Fibroblast of lung (primary cell): ENCODE data around the gene GJB3. TPM values are rescaled to one million over a fixed set of nuclear protein-coding genes. Genes with fewer than 3 reads are reported as not detected.
"Not testable (repeated sequence)": the region's sequence is repeated elsewhere in the genome, so short reads cannot be mapped to it uniquely, and the experiment has no call there.

Experiments
- DNase-seq, 2 donors: peaks; one replicate each; pipeline versions ENCODE4 v3.0.0 to v3.0.0-alpha.2; 2010; ENCODE audit warnings: low read depth in 2 of 2
- H2AFZ ChIP-seq: 2 replicates; pipeline ENCODE4 v1.5.1; 2012; ENCODE audit warnings: low read length, control low read depth, inconsistent platforms
- H3K27ac ChIP-seq: 2 replicates; pipeline ENCODE4 v1.5.1; 2011; ENCODE audit warnings: low read length, control low read depth; ENCODE audit not compliant: insufficient read depth
- H3K27me3 ChIP-seq: 2 replicates; pipeline ENCODE4 v1.5.1; 2011; ENCODE audit warnings: mild to moderate bottlenecking, low read length; ENCODE audit not compliant: control insufficient read depth, insufficient read depth
- H3K36me3 ChIP-seq: 2 replicates; pipeline ENCODE4 v1.5.1; 2011; ENCODE audit warnings: low read length; ENCODE audit not compliant: control insufficient read depth, insufficient read depth
- H3K4me1 ChIP-seq: 2 replicates; pipeline ENCODE4 v1.5.1; 2011; ENCODE audit warnings: low read length; ENCODE audit not compliant: control insufficient read depth, insufficient read depth; ENCODE audit errors: extremely low read depth
- H3K4me2 ChIP-seq: 2 replicates; pipeline ENCODE4 v1.5.1; 2011; ENCODE audit warnings: low read length, control low read depth; ENCODE audit not compliant: insufficient read depth; ENCODE audit errors: extremely low read depth
- H3K4me3 ChIP-seq, 4 experiments: fragments of 200-600 bp in 1 of 4; sonication (generic) in 1 of 4; replicated peaks in 1 of 4; 2 replicates each; pipeline ENCODE4 v1.5.1; 2011 to 2016; ENCODE audit warnings: low read length in 4 of 4, low read depth in 3 of 4, mild to moderate bottlenecking in 3 of 4, control low read depth in 2 of 4, inconsistent platforms in 1 of 4, mixed read lengths in 1 of 4; ENCODE audit not compliant: insufficient read depth in 1 of 4; ENCODE audit errors: control extremely low read depth in 1 of 4
- H3K79me2 ChIP-seq: 2 replicates; pipeline ENCODE4 v1.5.1; 2012; ENCODE audit warnings: mild to moderate bottlenecking, low read length, inconsistent platforms; ENCODE audit not compliant: control insufficient read depth, insufficient read depth
- H3K9ac ChIP-seq: 2 replicates; pipeline ENCODE4 v1.5.1; 2011; ENCODE audit warnings: mild to moderate bottlenecking, low read length, control low read depth; ENCODE audit not compliant: insufficient read depth
- H3K9me3 ChIP-seq: 2 replicates; pipeline ENCODE4 v1.5.1; 2012; ENCODE audit warnings: low read depth, low read length; ENCODE audit not compliant: control insufficient read depth, insufficient read depth
- H4K20me1 ChIP-seq: 2 replicates; pipeline ENCODE4 v1.5.1; 2011; ENCODE audit warnings: low read length; ENCODE audit not compliant: control insufficient read depth, insufficient read depth; ENCODE audit errors: extremely low read depth
- EZH2 ChIP-seq: IDR thresholded peaks from 2 replicates; pipeline ENCODE4 v1.5.1; 2012; ENCODE audit warnings: low read length, control low read depth, mild to moderate bottlenecking; ENCODE audit errors: missing control alignments
- polyA minus RNA-seq: library from RNA; depleted of rRNA, polyadenylated mRNA; stranded (reverse); fragments of >200 nt; gene quantifications from 2 replicates; pipeline ENCODE4 v1.2.3, GENCODE V29; 2011; ENCODE audit warnings: low replicate concordance
- polyA plus RNA-seq, 2 donors: library from polyadenylated mRNA; depleted of rRNA in 1 of 2; stranded (reverse) in 1 of 2; unstranded in 1 of 2; fragments of >200 nt; gene quantifications; 2 replicates each; pipeline ENCODE4 v1.2.1, GENCODE V29; 2011 to 2012; ENCODE audit warnings: missing spikeins in 1 of 2
- total RNA-seq: library from RNA; depleted of rRNA; stranded (reverse); fragments of >200 nt; gene quantifications from 2 replicates; pipeline ENCODE4 v1.2.1, GENCODE V29; 2014
- TF ChIP-seq, protein P1 (sequence below), 2 donors: IDR thresholded peaks in 1 of 2; conservative IDR thresholded peaks in 1 of 2; 1 replicate in 1 of 2; 2 replicates in 1 of 2; pipeline ENCODE4 v1.5.1; 2011 to 2012; ENCODE audit warnings: low read length in 2 of 2, control low read depth in 1 of 2, inconsistent platforms in 1 of 2, low read depth in 1 of 2, mild to moderate bottlenecking in 1 of 2

GJB3 gene
- total RNA-seq (not detected in 2 replicates), polyA plus RNA-seq (not detected in 2 replicates), polyA minus RNA-seq (not detected in 2 replicates)
- not detected in 2 replicates for polyA plus RNA-seq (2012)

DNA sequence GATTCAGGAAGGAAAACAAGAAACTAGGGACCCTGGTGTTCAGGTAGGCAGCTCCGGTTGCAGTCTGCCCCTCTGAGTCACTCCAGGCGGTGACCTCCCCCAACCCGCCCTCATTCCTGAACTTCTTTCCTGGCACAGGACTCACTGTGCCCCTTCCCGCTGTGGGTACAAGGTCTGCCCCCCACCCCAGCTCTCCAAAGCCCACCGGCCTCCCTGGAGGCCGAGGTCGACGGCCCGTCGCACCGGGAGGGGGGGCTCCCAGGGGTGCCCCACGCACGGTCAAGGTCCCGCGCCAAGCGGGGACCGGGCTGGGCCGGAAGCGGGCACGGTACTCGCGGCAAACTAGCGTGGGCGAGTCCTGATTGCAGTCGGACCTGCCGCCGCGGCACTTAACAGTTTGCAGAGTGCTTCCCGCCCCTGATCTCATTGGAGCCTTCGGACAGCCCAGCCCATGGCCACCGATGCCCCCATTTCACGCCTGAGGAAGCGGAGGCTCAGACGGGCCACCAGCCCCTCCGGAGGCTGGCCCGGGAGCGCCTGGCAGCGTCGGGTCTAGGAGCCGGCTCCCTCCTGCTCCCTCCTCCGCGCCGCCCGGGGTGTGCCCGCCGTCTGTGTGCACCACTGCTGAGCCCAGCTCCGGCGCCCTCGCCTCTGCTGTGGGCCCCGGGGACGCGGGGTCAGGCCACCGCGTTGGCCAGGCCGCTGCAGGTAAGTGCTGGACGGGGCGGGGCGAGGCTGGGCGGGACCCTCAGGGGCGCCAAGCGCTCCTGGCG, at the start of gene GJB3:
TSS of gene GJB3 (plus strand) at position 144 of the 773 bp plus-strand sequence. CDS start 3,549 bp downstream, outside the sequence.
- Histone ChIP-seq H4K20me1 (no peaks in the 10 kb centered on the region), H3K9me3 (no peaks in the 10 kb centered on the region), H3K9ac (peak within 1 kb of the TSS; percentile 7), H3K27ac (no peak within 1 kb of the TSS), H3K79me2 (no peaks in the 10 kb centered on the region), H3K4me1 (no peaks in the 10 kb centered on the region), H3K36me3 (no peaks in the 10 kb centered on the region), H3K27me3 (peaks cover 28% of the 10 kb centered on the region), H3K4me2 (peak within 1 kb of the TSS; percentile 25), H3K4me3 (no peak within 1 kb of the TSS), H2AFZ (no peak within 1 kb of the TSS)
- peak in 1 of 2 donors; percentile 15 for DNase-seq
- TF ChIP-seq EZH2 = peak; percentile 89
- TF ChIP-seq, protein P1, sequence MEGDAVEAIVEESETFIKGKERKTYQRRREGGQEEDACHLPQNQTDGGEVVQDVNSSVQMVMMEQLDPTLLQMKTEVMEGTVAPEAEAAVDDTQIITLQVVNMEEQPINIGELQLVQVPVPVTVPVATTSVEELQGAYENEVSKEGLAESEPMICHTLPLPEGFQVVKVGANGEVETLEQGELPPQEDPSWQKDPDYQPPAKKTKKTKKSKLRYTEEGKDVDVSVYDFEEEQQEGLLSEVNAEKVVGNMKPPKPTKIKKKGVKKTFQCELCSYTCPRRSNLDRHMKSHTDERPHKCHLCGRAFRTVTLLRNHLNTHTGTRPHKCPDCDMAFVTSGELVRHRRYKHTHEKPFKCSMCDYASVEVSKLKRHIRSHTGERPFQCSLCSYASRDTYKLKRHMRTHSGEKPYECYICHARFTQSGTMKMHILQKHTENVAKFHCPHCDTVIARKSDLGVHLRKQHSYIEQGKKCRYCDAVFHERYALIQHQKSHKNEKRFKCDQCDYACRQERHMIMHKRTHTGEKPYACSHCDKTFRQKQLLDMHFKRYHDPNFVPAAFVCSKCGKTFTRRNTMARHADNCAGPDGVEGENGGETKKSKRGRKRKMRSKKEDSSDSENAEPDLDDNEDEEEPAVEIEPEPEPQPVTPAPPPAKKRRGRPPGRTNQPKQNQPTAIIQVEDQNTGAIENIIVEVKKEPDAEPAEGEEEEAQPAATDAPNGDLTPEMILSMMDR (conservative IDR thresholded peaks at IDR 0.05 in 1 of 2, IDR thresholded peaks at IDR 0.05 in 1 of 2; ENCODE audit: low read depth in 1 of 2, low read length in 2 of 2) = no peak

DNA sequence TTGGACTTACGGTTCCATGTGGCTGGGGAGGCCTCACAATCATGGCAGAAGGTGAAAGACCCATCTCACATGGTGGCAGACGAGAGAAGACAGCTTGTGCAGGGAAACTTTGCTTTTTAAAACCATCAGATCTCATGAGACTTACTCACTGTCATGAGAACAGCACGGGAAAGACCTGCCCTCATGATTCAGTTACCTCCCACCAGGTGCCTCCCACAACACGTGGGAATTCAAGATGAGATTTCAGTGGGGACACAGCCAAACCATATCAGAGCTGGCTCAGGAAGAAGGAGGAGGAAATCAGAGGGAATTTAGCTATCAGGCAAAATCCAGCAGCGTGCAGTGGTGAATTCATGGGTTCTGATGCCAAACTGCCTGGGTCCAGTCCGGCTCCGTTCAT, 48.2 kb upstream of the GJB3 start:
- not testable (repeated sequence) for H3K27ac ChIP-seq, H3K4me2 ChIP-seq, H4K20me1 ChIP-seq

DNA sequence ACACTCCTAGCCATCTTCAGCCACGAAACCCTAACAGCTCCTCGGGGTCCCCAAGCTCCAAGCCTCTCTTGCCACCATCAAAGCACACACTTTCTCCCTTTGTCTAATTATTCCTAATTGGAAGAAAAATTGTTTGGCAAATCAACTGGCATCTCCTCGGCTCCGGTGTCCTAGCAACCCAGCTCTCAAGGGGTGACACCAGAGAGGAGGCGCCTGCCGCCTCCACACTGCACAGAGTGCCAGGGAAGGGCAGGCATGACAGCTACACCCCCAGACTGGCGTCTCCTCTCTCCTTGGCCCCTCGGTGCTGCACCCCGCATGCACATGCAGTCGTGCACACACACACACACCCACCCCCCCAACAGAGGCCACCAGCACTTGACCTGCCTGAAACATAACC, 44.3 kb upstream of the GJB3 start:
- Histone ChIP-seq H3K27me3 (no peaks in the 10 kb centered on the region), H3K9ac (no peak overlapping the region), H4K20me1 (no peaks in the 10 kb centered on the region), H3K27ac (no peak overlapping the region), H3K4me1 (no peaks in the 10 kb centered on the region), H3K9me3 (no peaks in the 10 kb centered on the region), H3K4me3 (no peak overlapping the region), H3K4me2 (no peak overlapping the region), H2AFZ (no peak overlapping the region), H3K79me2 (no peaks in the 10 kb centered on the region), H3K36me3 (no peaks in the 10 kb centered on the region)
- TF ChIP-seq, protein P1 (conservative IDR thresholded peaks at IDR 0.05 in 1 of 2, IDR thresholded peaks at IDR 0.05 in 1 of 2; ENCODE audit: low read depth in 1 of 2, low read length in 2 of 2) = no peak
- no peak for TF ChIP-seq EZH2
- DNase-seq = no peak

More for the DNA sequence above, 48.2 kb upstream of the GJB3 start:
- DNase-seq, H3K4me1 ChIP-seq, H3K4me3 ChIP-seq, H3K9me3 ChIP-seq, H3K27me3 ChIP-seq, H2AFZ ChIP-seq, H3K9ac ChIP-seq, H3K36me3 ChIP-seq, H3K79me2 ChIP-seq: not testable (repeated sequence)

DNA sequence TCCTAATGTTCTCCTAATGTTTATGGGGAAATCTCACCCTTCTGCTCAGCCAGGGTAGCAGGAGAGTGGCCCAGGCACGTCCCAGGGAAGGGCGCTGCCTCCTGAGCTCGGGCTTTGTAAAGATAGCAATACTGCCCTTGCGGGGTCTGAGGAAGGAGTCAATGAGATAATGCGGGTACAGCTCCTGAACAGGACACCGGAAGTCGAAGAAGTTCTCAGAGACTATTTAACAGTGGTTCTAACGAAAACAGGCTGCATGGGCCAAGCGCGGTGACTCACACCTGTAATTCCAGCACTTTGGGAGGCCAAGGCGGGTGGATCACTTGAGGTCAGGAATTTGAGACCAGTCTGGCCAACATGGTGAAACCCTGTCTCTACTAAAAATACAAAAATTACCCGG, 43.8 kb upstream of the GJB3 start:
- not testable (repeated sequence) for H4K20me1 ChIP-seq, H3K79me2 ChIP-seq, H3K4me3 ChIP-seq, H2AFZ ChIP-seq, DNase-seq, H3K36me3 ChIP-seq, H3K4me1 ChIP-seq, H3K27ac ChIP-seq, H3K27me3 ChIP-seq, H3K9ac ChIP-seq, H3K9me3 ChIP-seq, H3K4me2 ChIP-seq
